GM23338 (cell line): ENCODE measurements around the gene OR11H7.

Source experiments
- CREB1 ChIP-seq: fragments of 250-450 bp; sonication (Bioruptor Pico); IDR thresholded peaks from 2 replicates; pipeline ENCODE4 v1.5.0; 2020; ENCODE audit warnings: low read depth, mild to moderate bottlenecking, moderate library complexity
- EZH2 ChIP-seq: fragments of 200-600 bp; sonication (generic); IDR thresholded peaks from one replicate; pipeline ENCODE4 v1.8.0; 2017; ENCODE audit warnings: antibody characterized with exemption, mild to moderate bottlenecking, low read depth; ENCODE audit not compliant: unreplicated experiment
- EZH2phosphoT487 ChIP-seq: fragments of 200-600 bp; sonication (generic); IDR thresholded peaks from one replicate; pipeline ENCODE4 v1.8.1; 2018; ENCODE audit warnings: antibody characterized with exemption; ENCODE audit not compliant: unreplicated experiment
- NANOG ChIP-seq: IDR thresholded peaks from 2 replicates; pipeline ENCODE4 v1.6.1; 2016; ENCODE audit warnings: antibody characterized with exemption, borderline replicate concordance
- POLR2AphosphoS5 ChIP-seq: IDR thresholded peaks from 2 replicates; pipeline ENCODE4 v1.6.1; 2016; ENCODE audit warnings: antibody characterized with exemption, low read depth
- ZNF114 ChIP-seq: fragments of 250-450 bp; sonication (Bioruptor Pico); IDR thresholded peaks from 2 replicates; pipeline ENCODE4 v1.5.0; 2020; ENCODE audit warnings: mild to moderate bottlenecking, moderate library complexity
- ZNF331 ChIP-seq: fragments of 250-450 bp; sonication (Bioruptor Pico); IDR thresholded peaks from 2 replicates; pipeline ENCODE4 v1.5.0; 2020; ENCODE audit warnings: low read depth, mild to moderate bottlenecking, moderate library complexity
- TF ChIP-seq, protein P1 (sequence below), 2 experiments: fragments of 200-600 bp in 1 of 2; sonication (generic) in 1 of 2; conservative IDR thresholded peaks; 2 replicates each; pipeline versions ENCODE4 v1.5.1 to v1.6.1; 2016 to 2017; ENCODE audit warnings: antibody characterized with exemption in 2 of 2, low read depth in 2 of 2, mild to moderate bottlenecking in 2 of 2, moderate library complexity in 1 of 2
- TF ChIP-seq, protein P2 (sequence below): IDR thresholded peaks from one replicate; pipeline ENCODE4 v1.6.1; 2018; ENCODE audit warnings: antibody characterized with exemption; ENCODE audit not compliant: unreplicated experiment
- TF ChIP-seq, protein P3 (sequence below): IDR thresholded peaks from 2 replicates; pipeline ENCODE4 v1.6.1; 2016; ENCODE audit warnings: antibody characterized with exemption

DNA sequence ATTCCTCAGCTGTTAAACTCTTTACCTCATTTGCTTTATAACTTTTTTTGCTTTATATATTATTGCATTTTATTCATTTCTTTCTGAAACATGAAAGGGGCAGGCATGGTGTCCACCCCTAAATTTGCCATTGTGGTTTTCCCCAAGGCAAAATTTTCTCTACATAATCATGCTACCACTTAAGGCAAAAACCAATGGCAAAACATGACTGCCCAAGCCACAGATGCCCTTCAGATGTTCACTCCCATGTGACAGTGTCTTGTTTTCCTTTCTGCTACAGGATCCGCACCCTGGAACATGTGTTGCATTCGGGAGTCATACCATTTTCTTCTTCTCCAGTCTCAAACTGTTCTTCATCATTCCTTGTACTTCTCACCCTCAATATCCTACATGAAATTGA is 48.6 kb downstream of the OR11H7 start:
- TF ChIP-seq, protein P1, sequence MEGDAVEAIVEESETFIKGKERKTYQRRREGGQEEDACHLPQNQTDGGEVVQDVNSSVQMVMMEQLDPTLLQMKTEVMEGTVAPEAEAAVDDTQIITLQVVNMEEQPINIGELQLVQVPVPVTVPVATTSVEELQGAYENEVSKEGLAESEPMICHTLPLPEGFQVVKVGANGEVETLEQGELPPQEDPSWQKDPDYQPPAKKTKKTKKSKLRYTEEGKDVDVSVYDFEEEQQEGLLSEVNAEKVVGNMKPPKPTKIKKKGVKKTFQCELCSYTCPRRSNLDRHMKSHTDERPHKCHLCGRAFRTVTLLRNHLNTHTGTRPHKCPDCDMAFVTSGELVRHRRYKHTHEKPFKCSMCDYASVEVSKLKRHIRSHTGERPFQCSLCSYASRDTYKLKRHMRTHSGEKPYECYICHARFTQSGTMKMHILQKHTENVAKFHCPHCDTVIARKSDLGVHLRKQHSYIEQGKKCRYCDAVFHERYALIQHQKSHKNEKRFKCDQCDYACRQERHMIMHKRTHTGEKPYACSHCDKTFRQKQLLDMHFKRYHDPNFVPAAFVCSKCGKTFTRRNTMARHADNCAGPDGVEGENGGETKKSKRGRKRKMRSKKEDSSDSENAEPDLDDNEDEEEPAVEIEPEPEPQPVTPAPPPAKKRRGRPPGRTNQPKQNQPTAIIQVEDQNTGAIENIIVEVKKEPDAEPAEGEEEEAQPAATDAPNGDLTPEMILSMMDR (conservative IDR thresholded peaks at IDR 0.05; ENCODE audit: low read depth in 2 of 2), result no peak
- TF ChIP-seq EZH2, result no peak
- TF ChIP-seq, protein P2, sequence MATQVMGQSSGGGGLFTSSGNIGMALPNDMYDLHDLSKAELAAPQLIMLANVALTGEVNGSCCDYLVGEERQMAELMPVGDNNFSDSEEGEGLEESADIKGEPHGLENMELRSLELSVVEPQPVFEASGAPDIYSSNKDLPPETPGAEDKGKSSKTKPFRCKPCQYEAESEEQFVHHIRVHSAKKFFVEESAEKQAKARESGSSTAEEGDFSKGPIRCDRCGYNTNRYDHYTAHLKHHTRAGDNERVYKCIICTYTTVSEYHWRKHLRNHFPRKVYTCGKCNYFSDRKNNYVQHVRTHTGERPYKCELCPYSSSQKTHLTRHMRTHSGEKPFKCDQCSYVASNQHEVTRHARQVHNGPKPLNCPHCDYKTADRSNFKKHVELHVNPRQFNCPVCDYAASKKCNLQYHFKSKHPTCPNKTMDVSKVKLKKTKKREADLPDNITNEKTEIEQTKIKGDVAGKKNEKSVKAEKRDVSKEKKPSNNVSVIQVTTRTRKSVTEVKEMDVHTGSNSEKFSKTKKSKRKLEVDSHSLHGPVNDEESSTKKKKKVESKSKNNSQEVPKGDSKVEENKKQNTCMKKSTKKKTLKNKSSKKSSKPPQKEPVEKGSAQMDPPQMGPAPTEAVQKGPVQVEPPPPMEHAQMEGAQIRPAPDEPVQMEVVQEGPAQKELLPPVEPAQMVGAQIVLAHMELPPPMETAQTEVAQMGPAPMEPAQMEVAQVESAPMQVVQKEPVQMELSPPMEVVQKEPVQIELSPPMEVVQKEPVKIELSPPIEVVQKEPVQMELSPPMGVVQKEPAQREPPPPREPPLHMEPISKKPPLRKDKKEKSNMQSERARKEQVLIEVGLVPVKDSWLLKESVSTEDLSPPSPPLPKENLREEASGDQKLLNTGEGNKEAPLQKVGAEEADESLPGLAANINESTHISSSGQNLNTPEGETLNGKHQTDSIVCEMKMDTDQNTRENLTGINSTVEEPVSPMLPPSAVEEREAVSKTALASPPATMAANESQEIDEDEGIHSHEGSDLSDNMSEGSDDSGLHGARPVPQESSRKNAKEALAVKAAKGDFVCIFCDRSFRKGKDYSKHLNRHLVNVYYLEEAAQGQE, result no peak
- TF ChIP-seq CREB1 (CRISPR knock-in tag), result no peak
- no peak for TF ChIP-seq EZH2phosphoT487
- no peak for TF ChIP-seq POLR2AphosphoS5
- TF ChIP-seq ZNF331 (CRISPR knock-in tag), result no peak
- no peak for TF ChIP-seq ZNF114 (CRISPR knock-in tag)
- TF ChIP-seq NANOG, result no peak
- TF ChIP-seq, protein P3, sequence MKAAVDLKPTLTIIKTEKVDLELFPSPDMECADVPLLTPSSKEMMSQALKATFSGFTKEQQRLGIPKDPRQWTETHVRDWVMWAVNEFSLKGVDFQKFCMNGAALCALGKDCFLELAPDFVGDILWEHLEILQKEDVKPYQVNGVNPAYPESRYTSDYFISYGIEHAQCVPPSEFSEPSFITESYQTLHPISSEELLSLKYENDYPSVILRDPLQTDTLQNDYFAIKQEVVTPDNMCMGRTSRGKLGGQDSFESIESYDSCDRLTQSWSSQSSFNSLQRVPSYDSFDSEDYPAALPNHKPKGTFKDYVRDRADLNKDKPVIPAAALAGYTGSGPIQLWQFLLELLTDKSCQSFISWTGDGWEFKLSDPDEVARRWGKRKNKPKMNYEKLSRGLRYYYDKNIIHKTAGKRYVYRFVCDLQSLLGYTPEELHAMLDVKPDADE, result no peak
